A549 (cell line): ENCODE data around the gene CMTM3. TPM values are rescaled to one million over a fixed set of nuclear protein-coding genes. Genes with fewer than 3 reads are reported as not detected.
"Not testable (repeated sequence)": the region's sequence is repeated elsewhere in the genome, so short reads cannot be mapped to it uniquely, and the experiment has no call there.

Source experiments
- ATAC-seq, 2 experiments: fragments of 200-7000 bp in 1 of 2; fragments of >200 bp in 1 of 2; cut with Nextera tagmentation in 1 of 2; cut with Tn5 transposase in 1 of 2; 3 replicates each; pipeline versions ENCODE4 v1.8.0 to v1.9.1; 2018 to 2020; ENCODE audit warnings: mild to moderate bottlenecking in 1 of 2, moderate library complexity in 1 of 2
- CTCF ChIA-PET: fragments of 300-600 bp; sonication (Branson Sonifier 250); formaldehyde crosslinking; extraction: SDS; loops from one replicate; lab custom pipeline; 2021; ENCODE audit warnings: antibody characterized with exemption, inconsistent platforms; lab: Yijun Ruan, JAX
- POLR2A ChIA-PET: fragments of 350-600 bp; formaldehyde crosslinking; extraction: SDS; loops from one replicate; lab custom pipeline; 2021; ENCODE audit warnings: antibody characterized with exemption, inconsistent platforms; lab: Yijun Ruan, JAX
- DNase-seq, 2 experiments: peaks; one replicate each; pipeline versions ENCODE4 v3.0.0 to v3.0.0-alpha.2; 2011 to 2016; ENCODE audit warnings: low read depth in 1 of 2, low spot score in 1 of 2
- FAIRE-seq: peaks from 2 replicates; lab custom pipeline; 2011; peaks lifted over from hg19 to GRCh38; lab: Jason Lieb, UNC
- H3K27ac ChIP-seq, 2 experiments: fragments of >200 bp; sonication (Bioruptor Twin); formaldehyde crosslinking; 3 replicates each; pipeline ENCODE4 v1.5.1; 2016 to 2017
- H3K4me1 ChIP-seq: fragments of >200 bp; sonication (Bioruptor Twin); formaldehyde crosslinking; 3 replicates; pipeline ENCODE4 v1.6.1; 2016
- H3K4me2 ChIP-seq: fragments of >200 bp; sonication (Bioruptor Twin); formaldehyde crosslinking; 3 replicates; pipeline ENCODE4 v1.6.1; 2016
- H3K4me3 ChIP-seq: fragments of >200 bp; sonication (Bioruptor Twin); formaldehyde crosslinking; 3 replicates; pipeline ENCODE4 v1.5.1; 2016
- H3K9me3 ChIP-seq: fragments of >200 bp; sonication (Bioruptor Twin); formaldehyde crosslinking; 3 replicates; pipeline ENCODE4 v1.6.1; 2016
- BCL3 ChIP-seq: fragments of >200 bp; sonication (Bioruptor Twin); formaldehyde crosslinking; IDR thresholded peaks from 3 replicates; pipeline ENCODE4 v1.6.1; 2016
- CHD2 ChIP-seq: fragments of 150-350 bp; IDR thresholded peaks from 2 replicates; pipeline ENCODE4 v1.6.1; 2014; ENCODE audit warnings: low read length; ENCODE audit not compliant: partially characterized antibody
- CTCF ChIP-seq: fragments of >200 bp; sonication (Bioruptor Twin); formaldehyde crosslinking; IDR thresholded peaks from 3 replicates; pipeline ENCODE4 v1.5.1; 2016
- E2F6 ChIP-seq: IDR thresholded peaks from 2 replicates; pipeline ENCODE4 v1.6.1; 2012; ENCODE audit warnings: low read depth, borderline replicate concordance
- EHMT2 ChIP-seq: fragments of 200-600 bp; sonication (generic); IDR thresholded peaks from 2 replicates; pipeline ENCODE4 v1.6.1; 2016; ENCODE audit warnings: antibody characterized with exemption, low read depth, mild to moderate bottlenecking, moderate library complexity
- ELK1 ChIP-seq: fragments of 150-350 bp; IDR thresholded peaks from 2 replicates; pipeline ENCODE4 v1.6.1; 2014; ENCODE audit warnings: low read depth, mild to moderate bottlenecking, low read length
- FOSB ChIP-seq: fragments of 250-450 bp; sonication (Bioruptor Pico); IDR thresholded peaks from 2 replicates; pipeline ENCODE4 v1.5.0; 2020; ENCODE audit warnings: mild to moderate bottlenecking, moderate library complexity
- FOSL2 ChIP-seq, 2 experiments: fragments of 450-650 bp in 1 of 2; fragments of >200 bp in 1 of 2; sonication (Bioruptor Twin) in 1 of 2; formaldehyde crosslinking; IDR thresholded peaks; 2 replicates each; pipeline versions ENCODE4 v1.5.0 to v1.6.1; 2016 to 2020; ENCODE audit warnings: mild to moderate bottlenecking in 1 of 2, moderate library complexity in 1 of 2
- GATA3 ChIP-seq: IDR thresholded peaks from 2 replicates; pipeline ENCODE4 v1.6.1; 2012; ENCODE audit warnings: borderline replicate concordance
- HOXB13 ChIP-seq: fragments of 250-450 bp; sonication (Bioruptor Pico); IDR thresholded peaks from 2 replicates; pipeline ENCODE4 v1.5.0; 2020; ENCODE audit warnings: low read depth, mild to moderate bottlenecking, moderate library complexity
- HOXB5 ChIP-seq: fragments of 250-450 bp; sonication (Bioruptor Pico); IDR thresholded peaks from 2 replicates; pipeline ENCODE4 v1.5.0; 2020; ENCODE audit warnings: mild to moderate bottlenecking, moderate library complexity
- JUN ChIP-seq, 2 experiments: fragments of >200 bp; sonication (Bioruptor Twin); formaldehyde crosslinking; IDR thresholded peaks; 2 replicates in 1 of 2; 3 replicates in 1 of 2; pipeline ENCODE4 v1.6.1; 2016 to 2017
- MAX ChIP-seq: IDR thresholded peaks from 2 replicates; pipeline ENCODE4 v1.6.1; 2012
- MAZ ChIP-seq: fragments of 150-350 bp; IDR thresholded peaks from 2 replicates; pipeline ENCODE4 v1.6.1; 2014; ENCODE audit warnings: antibody characterized with exemption, low read depth, low read length, borderline replicate concordance
- NFE2L2 ChIP-seq: fragments of 150-350 bp; conservative IDR thresholded peaks from 2 replicates; pipeline ENCODE4 v1.6.1; 2014; ENCODE audit warnings: low read length
- NR3C1 ChIP-seq: fragments of >200 bp; sonication (Bioruptor Twin); formaldehyde crosslinking; IDR thresholded peaks from 3 replicates; pipeline ENCODE4 v1.6.1; 2017
- PBX3 ChIP-seq: IDR thresholded peaks from 2 replicates; pipeline ENCODE4 v1.6.1; 2012
- RFX5 ChIP-seq: fragments of 450-650 bp; IDR thresholded peaks from 2 replicates; pipeline ENCODE4 v1.7.1; 2014; ENCODE audit warnings: antibody characterized with exemption, mild to moderate bottlenecking, moderate library complexity
- USF2 ChIP-seq: fragments of 450-650 bp; IDR thresholded peaks from 2 replicates; pipeline ENCODE4 v1.6.1; 2014; ENCODE audit warnings: antibody characterized with exemption
- ZC3H11A ChIP-seq: fragments of 450-650 bp; IDR thresholded peaks from 2 replicates; pipeline ENCODE4 v1.6.1; 2014; ENCODE audit warnings: antibody characterized with exemption, mild to moderate bottlenecking
- ZFP36 ChIP-seq: fragments of 450-650 bp; IDR thresholded peaks from 2 replicates; pipeline ENCODE4 v1.6.1; 2014; ENCODE audit warnings: borderline replicate concordance; ENCODE audit not compliant: partially characterized antibody
- WGBS: methylation state at CpG from one replicate; pipeline ENCODE4 v1.1.6; 2017; ENCODE audit errors: missing lambda C conversion rate; 5-methylcytosine and 5-hydroxymethylcytosine counted together
- polyA plus RNA-seq, 4 experiments: library from polyadenylated mRNA; depleted of rRNA in 3 of 4; stranded (reverse); fragments of >200 nt; fragmentation: RNase III in 1 of 4; extraction: RNeasy Plus Mini Kit Qiagen cat#74134 plus additional on column Dnase treatment in 1 of 4; gene quantifications; 2 replicates in 3 of 4; 3 replicates in 1 of 4; pipeline ENCODE4 v1.2.3, GENCODE V29; 2011 to 2017

CMTM3 gene
- polyA plus RNA-seq, 2 of the 4 experiments (the other 2 are of a cell fraction): 36.0 to 36.1 TPM

GRCh38 chr16:66609139-66609510 lies 4.6 kb downstream of the CMTM3 start:
- ChIA-PET CTCF (interaction anchor here (0.5 to 6.4 kb wide), 48 partner anchors 9 to 271 kb away, joined by 3 to 60 read pairs (median 5); partner anchors contain the start of genes CKLF, CMTM1, CMTM4 and DYNC1LI2), POLR2A (interaction anchor here (0.6 to 1.2 kb wide), 2 partner anchors 60 to 259 kb away, joined by 3 to 5 read pairs; no protein-coding TSS in a partner anchor)
- H3K4me1 ChIP-seq: peaks cover 26% of the 10 kb centered on the region
- TF ChIP-seq EHMT2 (no peak), RFX5 (no peak), ZFP36 (no peak), HOXB13 (no peak), NR3C1 (no peak), BCL3 (no peak), FOSB (no peak), USF2 (no peak), CHD2 (no peak), HOXB5 (CRISPR knock-in tag) (no peak), NFE2L2 (no peak), ELK1 (no peak), CTCF (no peak)
- ATAC-seq (no peak), FAIRE-seq (no peak), DNase-seq (no peak)
- H3K9me3 ChIP-seq: no peaks in the 10 kb centered on the region
- no peak overlapping the region for H3K4me2 ChIP-seq
- H3K4me3 ChIP-seq: no peak overlapping the region
- WGBS: 82% methylated on average over 12 of the region's 12 CpGs
- peak overlapping the region; percentile 19 to 86; a peak in 3 of 6 replicates for H3K27ac ChIP-seq

- no peak for FAIRE-seq
- H3K9me3 ChIP-seq: no peaks in the 10 kb centered on the region
- ATAC-seq: no peak
- TF ChIP-seq FOSL2 (IDR thresholded peaks at IDR 0.05): no peak
- TF ChIP-seq FOSL2 (CRISPR knock-in tag; IDR thresholded peaks at IDR 0.05): no peak
- TF ChIP-seq PBX3: no peak
- TF ChIP-seq GATA3: no peak
- TF ChIP-seq ZC3H11A: no peak
- no peak for TF ChIP-seq MAZ
- TF ChIP-seq JUN (IDR thresholded peaks at IDR 0.05): no peak
- TF ChIP-seq HOXB13: no peak
- no peak for TF ChIP-seq MAX
- no peak for TF ChIP-seq E2F6
- no peak overlapping the region for H3K27ac ChIP-seq
- CTCF ChIA-PET: interaction anchor here (1.4 to 6.4 kb wide), 10 partner anchors 10 to 258 kb away, joined by 3 to 60 read pairs (median 20); partner anchors contain the start of genes CMTM1 and CMTM4
- POLR2A ChIA-PET: no interaction called here
- peaks cover 26% of the 10 kb centered on the region for H3K4me1 ChIP-seq
- DNase-seq: no peak
- 94% methylated on average over 11 of the region's 14 CpGs for WGBS
- no peak overlapping the region for H3K4me3 ChIP-seq
- H3K4me2 ChIP-seq: no peak overlapping the region
Measured at GRCh38 chr16:66610111-66610820, 5.8 kb downstream of the CMTM3 start.

- H3K9me3 ChIP-seq, H3K27ac ChIP-seq, H3K4me2 ChIP-seq, FAIRE-seq, DNase-seq, H3K4me3 ChIP-seq, ATAC-seq, POLR2A ChIA-PET: not testable (repeated sequence)
- CTCF ChIA-PET: interaction anchor here (0.9 to 6.4 kb wide), 4 partner anchors 40 to 117 kb away, joined by 3 to 60 read pairs (median 14); no protein-coding TSS in a partner anchor
- 96% methylated on average over 8 of the region's 8 CpGs for WGBS
- H3K4me1 ChIP-seq: peaks cover 15% of the 10 kb centered on the region
Measured at GRCh38 chr16:66611911-66612310, 7.4 kb downstream of the CMTM3 start.
